ENCODE data around the gene BMP6. TPM values are rescaled to one million over a fixed set of nuclear protein-coding genes. Genes with fewer than 3 reads are reported as not detected.

Gene BMP6
- total and polyA plus RNA-seq, 2 experiments from 2014 or later: 1.3 to 10.3 TPM

- no peak overlapping the region for H3K9ac ChIP-seq
- H3K9me2 ChIP-seq (ENCODE audit: insufficient read depth): no peaks in the 10 kb centered on the region
- in situ Hi-C loops (cut with MboI): no loop called here
- H4K20me1 ChIP-seq (ENCODE audit: insufficient read depth): no peaks in the 10 kb centered on the region
- no peaks in the 10 kb centered on the region; the same call in none of the 2 replicates for H3K79me2 ChIP-seq (ENCODE audit: insufficient read depth)
- WGBS, 2 experiments (ENCODE audit: low coverage in 1 of 2, low lambda C conversion rate in 2 of 2, missing lambda C conversion rate in 2 of 2): 98 to 100% methylated on average over 3 of the region's 3 CpGs
- H3K27me3 ChIP-seq (replicated peaks; ENCODE audit: insufficient read depth): no peaks in the 10 kb centered on the region
- H3K36me3 ChIP-seq (ENCODE audit: low read depth): no peaks in the 10 kb centered on the region
- no peak overlapping the region for H3K4me2 ChIP-seq (ENCODE audit: unreplicated experiment)
- H2AFZ ChIP-seq: no peak overlapping the region
- TF ChIP-seq EZH2phosphoT487 (IDR thresholded peaks at IDR 0.05; ENCODE audit: insufficient read depth, low read depth) (no peak), EZH2 (IDR thresholded peaks at IDR 0.05; ENCODE audit: insufficient read depth, poor library complexity, severe bottlenecking) (no peak)
- H3F3A ChIP-seq (ENCODE audit: insufficient read depth): peaks cover under 1% of the 10 kb centered on the region; the same call in 1 of the 2 replicates
- H3K9me3 ChIP-seq (ENCODE audit: low read depth): no peaks in the 10 kb centered on the region
- H3K4me3 ChIP-seq: no peak overlapping the region
- H3K27ac ChIP-seq: no peak overlapping the region
- peaks cover 6% of the 10 kb centered on the region for H3K4me1 ChIP-seq (ENCODE audit: insufficient read depth)
- DNase-seq: no peak
Observed at GRCh38 chr6:7737106-7737505, 11.2 kb downstream of the BMP6 start.

GRCh38 chr6:7737867-7738266, 12.0 kb downstream of the BMP6 start:
- H3K9me2 ChIP-seq (ENCODE audit: insufficient read depth): no peaks in the 10 kb centered on the region
- no peak overlapping the region for H3K9ac ChIP-seq
- no peak for DNase-seq
- no peaks in the 10 kb centered on the region for H3K27me3 ChIP-seq (replicated peaks; ENCODE audit: insufficient read depth)
- TF ChIP-seq EZH2 (IDR thresholded peaks at IDR 0.05; ENCODE audit: insufficient read depth, poor library complexity, severe bottlenecking): no peak
- H3K79me2 ChIP-seq (ENCODE audit: insufficient read depth): no peaks in the 10 kb centered on the region; the same call in none of the 2 replicates
- H3K4me3 ChIP-seq: no peak overlapping the region
- in situ Hi-C loops (cut with MboI): no loop called here
- no peak overlapping the region for H3K27ac ChIP-seq
- WGBS, 2 experiments (ENCODE audit: low coverage in 1 of 2, low lambda C conversion rate in 2 of 2, missing lambda C conversion rate in 2 of 2): 94 to 100% methylated on average over 2 of the region's 2 CpGs
- no peaks in the 10 kb centered on the region for H4K20me1 ChIP-seq (ENCODE audit: insufficient read depth)
- no peaks in the 10 kb centered on the region for H3K4me1 ChIP-seq (ENCODE audit: insufficient read depth)
- no peak overlapping the region for H2AFZ ChIP-seq
- H3K9me3 ChIP-seq (ENCODE audit: low read depth): no peaks in the 10 kb centered on the region
- H3K36me3 ChIP-seq (ENCODE audit: low read depth): no peaks in the 10 kb centered on the region
- no peak overlapping the region for H3K4me2 ChIP-seq (ENCODE audit: unreplicated experiment)
- H3F3A ChIP-seq (ENCODE audit: insufficient read depth): no peaks in the 10 kb centered on the region

- TF ChIP-seq EZH2phosphoT487 (IDR thresholded peaks at IDR 0.05; ENCODE audit: insufficient read depth, low read depth) (no peak), EZH2 (IDR thresholded peaks at IDR 0.05; ENCODE audit: insufficient read depth, poor library complexity, severe bottlenecking) (no peak)
- Histone ChIP-seq H3K27ac (no peak overlapping the region), H3K27me3 (replicated peaks; ENCODE audit: insufficient read depth) (no peaks in the 10 kb centered on the region), H2AFZ (no peak overlapping the region), H3K36me3 (ENCODE audit: low read depth) (no peaks in the 10 kb centered on the region), H3F3A (ENCODE audit: insufficient read depth) (no peaks in the 10 kb centered on the region), H3K9me3 (ENCODE audit: low read depth) (no peaks in the 10 kb centered on the region), H3K4me2 (ENCODE audit: unreplicated experiment) (no peak overlapping the region), H3K9me2 (ENCODE audit: insufficient read depth) (no peaks in the 10 kb centered on the region), H3K4me3 (no peak overlapping the region), H3K79me2 (ENCODE audit: insufficient read depth) (peaks cover 4% of the 10 kb centered on the region; the same call in 1 of the 2 replicates), H4K20me1 (ENCODE audit: insufficient read depth) (no peaks in the 10 kb centered on the region), H3K4me1 (ENCODE audit: insufficient read depth) (no peaks in the 10 kb centered on the region), H3K9ac (no peak overlapping the region)
- no peak for DNase-seq
- 86 to 88% methylated on average over 10 of the region's 10 CpGs for WGBS, 2 experiments (ENCODE audit: low coverage in 1 of 2, low lambda C conversion rate in 2 of 2, missing lambda C conversion rate in 2 of 2)
- in situ Hi-C loops (cut with MboI): no loop called here
Observed at GRCh38 chr6:7742223-7742785, 16.4 kb downstream of the BMP6 start.

GRCh38 chr6:7745942-7746341, 20.0 kb downstream of the BMP6 start:
- Histone ChIP-seq H4K20me1 (ENCODE audit: insufficient read depth) (no peaks in the 10 kb centered on the region), H3K9ac (no peak overlapping the region), H3K79me2 (ENCODE audit: insufficient read depth) (peaks cover 9% of the 10 kb centered on the region), H3K36me3 (ENCODE audit: low read depth) (no peaks in the 10 kb centered on the region), H3F3A (ENCODE audit: insufficient read depth) (no peaks in the 10 kb centered on the region), H2AFZ (no peak overlapping the region), H3K27me3 (replicated peaks; ENCODE audit: insufficient read depth) (no peaks in the 10 kb centered on the region), H3K4me2 (ENCODE audit: unreplicated experiment) (no peak overlapping the region), H3K9me3 (ENCODE audit: low read depth) (no peaks in the 10 kb centered on the region), H3K27ac (no peak overlapping the region), H3K9me2 (ENCODE audit: insufficient read depth) (no peaks in the 10 kb centered on the region), H3K4me3 (no peak overlapping the region), H3K4me1 (ENCODE audit: insufficient read depth) (0 out of 2 replicates have a peak, but pooled peaks cover 6% of the 10 kb centered on the region)
- in situ Hi-C loops (cut with MboI): no loop called here
- no peak for TF ChIP-seq EZH2phosphoT487 (IDR thresholded peaks at IDR 0.05; ENCODE audit: insufficient read depth, low read depth)
- no peak for TF ChIP-seq EZH2 (IDR thresholded peaks at IDR 0.05; ENCODE audit: insufficient read depth, poor library complexity, severe bottlenecking)
- DNase-seq: no peak
- whole genome bisulfite sequencing, 2 experiments (ENCODE audit: low coverage in 1 of 2, low lambda C conversion rate in 2 of 2, missing lambda C conversion rate in 2 of 2): 92% methylated on average over 9 to 10 of the region's 10 CpGs
